Measurements from ENCODE around the gene MAP2K5.
"Not testable (repeated sequence)": the region's sequence is repeated elsewhere in the genome, so short reads cannot be mapped to it uniquely, and the experiment has no call there.

Gene MAP2K5

GRCh38 chr15:67605871-67606270, 63.4 kb downstream of the MAP2K5 start:
- no peak for DNase-seq

- DNase-seq = no peak
Observed at GRCh38 chr15:67606742-67607141, 64.2 kb downstream of the MAP2K5 start.

- no peak for DNase-seq
Observed at GRCh38 chr15:67607329-67607728, 64.8 kb downstream of the MAP2K5 start.

GRCh38 chr15:67607959-67608637, 65.6 kb downstream of the MAP2K5 start:
- DNase-seq = no peak

- no peak for DNase-seq
Observed at GRCh38 chr15:67608638-67608959, 66.1 kb downstream of the MAP2K5 start.

- DNase-seq = no peak
Observed at GRCh38 chr15:67611370-67612369, 69.2 kb downstream of the MAP2K5 start.

GRCh38 chr15:67613211-67613610, 70.7 kb downstream of the MAP2K5 start:
- no peak for DNase-seq

- DNase-seq = no peak
Observed at GRCh38 chr15:67613708-67614107, 71.2 kb downstream of the MAP2K5 start.

- not testable (repeated sequence) for DNase-seq
Observed at GRCh38 chr15:67615131-67615534, 72.6 kb downstream of the MAP2K5 start.

GRCh38 chr15:67618297-67618696, 75.8 kb downstream of the MAP2K5 start:
- no peak for DNase-seq

GRCh38 chr15:67622110-67622509, 79.6 kb downstream of the MAP2K5 start:
- no peak for DNase-seq

- no peak for DNase-seq
Observed at GRCh38 chr15:67632261-67632660, 89.8 kb downstream of the MAP2K5 start.

- not testable (repeated sequence) for DNase-seq
Observed at GRCh38 chr15:67635950-67636349, 93.4 kb downstream of the MAP2K5 start.

- DNase-seq = no peak
Observed at GRCh38 chr15:67639591-67639990, 97.1 kb downstream of the MAP2K5 start.

- no peak for DNase-seq
Observed at GRCh38 chr15:67641453-67641852, 99.0 kb downstream of the MAP2K5 start.

GRCh38 chr15:67646847-67647246, 104.3 kb downstream of the MAP2K5 start:
- DNase-seq = no peak

GRCh38 chr15:67652586-67652985, 110.1 kb downstream of the MAP2K5 start:
- no peak for DNase-seq

GRCh38 chr15:67660446-67660845, 117.9 kb downstream of the MAP2K5 start:
- no peak for DNase-seq

- DNase-seq = no peak
Observed at GRCh38 chr15:67660874-67661606, 118.5 kb downstream of the MAP2K5 start.

GRCh38 chr15:67670647-67671305, 128.3 kb downstream of the MAP2K5 start:
- DNase-seq = no peak

GRCh38 chr15:67672834-67673233, 130.3 kb downstream of the MAP2K5 start:
- not testable (repeated sequence) for DNase-seq

GRCh38 chr15:67674983-67675382, 132.5 kb downstream of the MAP2K5 start:
- DNase-seq = no peak

- DNase-seq = no peak
Observed at GRCh38 chr15:67678089-67678488, 135.6 kb downstream of the MAP2K5 start.
